ENCODE measurements around the gene ATP8B3.

GRCh38 chr19:1824252-1824622 lies 12.2 kb upstream of the ATP8B3 start:
- no peak for TF ChIP-seq CTCF (IDR thresholded peaks at IDR 0.05)
- TF ChIP-seq POLR2A (IDR thresholded peaks at IDR 0.05): no peak
